Measurements from ENCODE around the gene TRABD2B.

Gene TRABD2B

DNA sequence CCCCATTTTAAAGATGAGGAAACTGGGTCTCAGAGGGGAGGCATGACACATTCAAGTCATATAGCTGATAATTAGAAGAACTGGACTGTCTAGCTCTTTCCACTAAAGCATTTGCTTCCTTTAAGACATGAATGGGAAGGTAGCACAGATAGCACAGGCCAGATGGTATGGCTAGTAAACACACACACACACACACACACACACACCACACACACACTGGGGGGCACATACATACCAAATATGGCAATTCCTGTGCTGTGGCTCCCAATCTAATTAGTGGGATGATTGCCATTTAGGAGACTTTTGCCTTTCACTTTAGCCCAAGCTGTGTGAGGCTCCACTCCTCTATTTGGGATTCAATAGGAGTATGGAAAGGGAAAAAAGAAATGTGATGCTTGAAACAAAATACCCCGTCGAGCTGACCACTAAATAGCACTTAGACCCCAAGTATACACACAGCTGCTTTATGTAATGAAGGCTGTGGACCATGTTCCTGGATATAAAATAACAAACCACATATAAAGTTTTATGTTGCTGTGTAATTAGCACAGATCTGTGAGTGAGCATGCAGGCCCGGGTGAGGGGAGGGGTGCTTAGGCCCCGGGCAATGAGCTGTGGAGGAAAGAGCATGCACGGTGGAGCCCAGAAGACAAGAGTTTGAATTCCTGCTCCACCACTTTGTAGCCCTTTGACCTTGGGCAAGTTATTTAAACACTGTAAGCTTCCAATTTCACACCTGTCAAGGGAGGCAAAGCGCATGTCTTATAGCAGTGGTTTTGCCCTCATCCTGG is 6.8 kb upstream of the TRABD2B start (continued):
- TF ChIP-seq, protein P1, sequence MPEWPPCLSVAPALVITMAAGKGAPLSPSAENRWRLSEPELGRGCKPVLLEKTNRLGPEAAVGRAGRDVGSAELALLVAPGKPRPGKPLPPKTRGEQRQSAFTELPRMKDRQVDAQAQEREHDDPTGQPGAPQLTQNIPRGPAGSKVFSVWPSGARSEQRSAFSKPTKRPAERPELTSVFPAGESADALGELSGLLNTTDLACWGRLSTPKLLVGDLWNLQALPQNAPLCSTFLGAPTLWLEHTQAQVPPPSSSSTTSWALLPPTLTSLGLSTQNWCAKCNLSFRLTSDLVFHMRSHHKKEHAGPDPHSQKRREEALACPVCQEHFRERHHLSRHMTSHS (tag by site-specific recombination; IDR thresholded peaks at IDR 0.05) = no peak
- TF ChIP-seq ZNF175 (tag by site-specific recombination; IDR thresholded peaks at IDR 0.05) (no peak), GLIS2 (tag by site-specific recombination; IDR thresholded peaks at IDR 0.05) (peak; percentile 29; the same call in 1 of the 2 replicates), ZNF776 (tag by site-specific recombination; IDR thresholded peaks at IDR 0.05; ENCODE audit: borderline replicate concordance) (no peak), PRDM1 (tag by site-specific recombination; IDR thresholded peaks at IDR 0.05) (no peak), ZBTB21 (tag by site-specific recombination; IDR thresholded peaks at IDR 0.05) (no peak), ZEB2 (tag by site-specific recombination; IDR thresholded peaks at IDR 0.05) (peak; percentile 45; the same call in 1 of the 2 replicates), ZNF211 (tag by site-specific recombination; IDR thresholded peaks at IDR 0.05; ENCODE audit: low read depth) (no peak), ZNF16 (tag by site-specific recombination; IDR thresholded peaks at IDR 0.05; ENCODE audit: low read depth) (no peak), ZBTB1 (tag by site-specific recombination; IDR thresholded peaks at IDR 0.05) (no peak), ZNF354C (tag by site-specific recombination; IDR thresholded peaks at IDR 0.05; ENCODE audit: borderline replicate concordance, low read depth) (no peak), ZNF23 (tag by site-specific recombination; IDR thresholded peaks at IDR 0.05; ENCODE audit: borderline replicate concordance) (no peak), ZNF792 (tag by site-specific recombination; IDR thresholded peaks at IDR 0.05) (no peak), SCRT1 (tag by site-specific recombination; IDR thresholded peaks at IDR 0.05; ENCODE audit: borderline replicate concordance) (no peak), ZBTB8A (tag by site-specific recombination; IDR thresholded peaks at IDR 0.05) (peak; percentile 70), ZNF596 (tag by site-specific recombination; IDR thresholded peaks at IDR 0.05) (no peak), HOXA7 (CRISPR knock-in tag; IDR thresholded peaks at IDR 0.05; ENCODE audit: borderline replicate concordance) (no peak), ZNF266 (tag by site-specific recombination; IDR thresholded peaks at IDR 0.05; ENCODE audit: low read depth) (peak; percentile 65; the same call in 1 of the 2 replicates), ZNF777 (tag by site-specific recombination; IDR thresholded peaks at IDR 0.05; ENCODE audit: borderline replicate concordance) (no peak), ZNF140 (tag by site-specific recombination; IDR thresholded peaks at IDR 0.05) (no peak), ZNF791 (tag by site-specific recombination; IDR thresholded peaks at IDR 0.05) (no peak), ZNF223 (tag by site-specific recombination; IDR thresholded peaks at IDR 0.05) (peak; percentile 85), ZNF514 (tag by site-specific recombination; IDR thresholded peaks at IDR 0.05) (no peak), GFI1B (tag by site-specific recombination; IDR thresholded peaks at IDR 0.05) (no peak), REPIN1 (tag by site-specific recombination; IDR thresholded peaks at IDR 0.05; ENCODE audit: low read depth) (no peak)
- TF ChIP-seq, protein P2, sequence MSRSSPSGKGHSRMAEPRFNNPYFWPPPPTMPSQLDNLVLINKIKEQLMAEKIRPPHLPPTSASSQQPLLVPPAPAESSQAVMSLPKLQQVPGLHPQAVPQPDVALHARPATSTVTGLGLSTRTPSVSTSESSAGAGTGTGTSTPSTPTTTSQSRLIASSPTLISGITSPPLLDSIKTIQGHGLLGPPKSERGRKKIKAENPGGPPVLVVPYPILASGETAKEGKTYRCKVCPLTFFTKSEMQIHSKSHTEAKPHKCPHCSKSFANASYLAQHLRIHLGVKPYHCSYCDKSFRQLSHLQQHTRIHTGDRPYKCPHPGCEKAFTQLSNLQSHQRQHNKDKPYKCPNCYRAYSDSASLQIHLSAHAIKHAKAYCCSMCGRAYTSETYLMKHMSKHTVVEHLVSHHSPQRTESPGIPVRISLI (tag by site-specific recombination; IDR thresholded peaks at IDR 0.05) = no peak
- TF ChIP-seq, protein P3, sequence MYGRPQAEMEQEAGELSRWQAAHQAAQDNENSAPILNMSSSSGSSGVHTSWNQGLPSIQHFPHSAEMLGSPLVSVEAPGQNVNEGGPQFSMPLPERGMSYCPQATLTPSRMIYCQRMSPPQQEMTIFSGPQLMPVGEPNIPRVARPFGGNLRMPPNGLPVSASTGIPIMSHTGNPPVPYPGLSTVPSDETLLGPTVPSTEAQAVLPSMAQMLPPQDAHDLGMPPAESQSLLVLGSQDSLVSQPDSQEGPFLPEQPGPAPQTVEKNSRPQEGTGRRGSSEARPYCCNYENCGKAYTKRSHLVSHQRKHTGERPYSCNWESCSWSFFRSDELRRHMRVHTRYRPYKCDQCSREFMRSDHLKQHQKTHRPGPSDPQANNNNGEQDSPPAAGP (tag by site-specific recombination; IDR thresholded peaks at IDR 0.05) = no peak
- TF ChIP-seq, protein P4, sequence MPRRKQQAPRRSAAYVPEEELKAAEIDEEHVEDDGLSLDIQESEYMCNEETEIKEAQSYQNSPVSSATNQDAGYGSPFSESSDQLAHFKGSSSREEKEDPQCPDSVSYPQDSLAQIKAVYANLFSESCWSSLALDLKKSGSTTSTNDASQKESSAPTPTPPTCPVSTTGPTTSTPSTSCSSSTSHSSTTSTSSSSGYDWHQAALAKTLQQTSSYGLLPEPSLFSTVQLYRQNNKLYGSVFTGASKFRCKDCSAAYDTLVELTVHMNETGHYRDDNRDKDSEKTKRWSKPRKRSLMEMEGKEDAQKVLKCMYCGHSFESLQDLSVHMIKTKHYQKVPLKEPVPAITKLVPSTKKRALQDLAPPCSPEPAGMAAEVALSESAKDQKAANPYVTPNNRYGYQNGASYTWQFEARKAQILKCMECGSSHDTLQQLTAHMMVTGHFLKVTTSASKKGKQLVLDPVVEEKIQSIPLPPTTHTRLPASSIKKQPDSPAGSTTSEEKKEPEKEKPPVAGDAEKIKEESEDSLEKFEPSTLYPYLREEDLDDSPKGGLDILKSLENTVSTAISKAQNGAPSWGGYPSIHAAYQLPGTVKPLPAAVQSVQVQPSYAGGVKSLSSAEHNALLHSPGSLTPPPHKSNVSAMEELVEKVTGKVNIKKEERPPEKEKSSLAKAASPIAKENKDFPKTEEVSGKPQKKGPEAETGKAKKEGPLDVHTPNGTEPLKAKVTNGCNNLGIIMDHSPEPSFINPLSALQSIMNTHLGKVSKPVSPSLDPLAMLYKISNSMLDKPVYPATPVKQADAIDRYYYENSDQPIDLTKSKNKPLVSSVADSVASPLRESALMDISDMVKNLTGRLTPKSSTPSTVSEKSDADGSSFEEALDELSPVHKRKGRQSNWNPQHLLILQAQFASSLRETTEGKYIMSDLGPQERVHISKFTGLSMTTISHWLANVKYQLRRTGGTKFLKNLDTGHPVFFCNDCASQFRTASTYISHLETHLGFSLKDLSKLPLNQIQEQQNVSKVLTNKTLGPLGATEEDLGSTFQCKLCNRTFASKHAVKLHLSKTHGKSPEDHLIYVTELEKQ (tag by site-specific recombination; IDR thresholded peaks at IDR 0.05; ENCODE audit: borderline replicate concordance) = peak; percentile 25; the same call in 1 of the 2 replicates
- TF ChIP-seq, protein P5, sequence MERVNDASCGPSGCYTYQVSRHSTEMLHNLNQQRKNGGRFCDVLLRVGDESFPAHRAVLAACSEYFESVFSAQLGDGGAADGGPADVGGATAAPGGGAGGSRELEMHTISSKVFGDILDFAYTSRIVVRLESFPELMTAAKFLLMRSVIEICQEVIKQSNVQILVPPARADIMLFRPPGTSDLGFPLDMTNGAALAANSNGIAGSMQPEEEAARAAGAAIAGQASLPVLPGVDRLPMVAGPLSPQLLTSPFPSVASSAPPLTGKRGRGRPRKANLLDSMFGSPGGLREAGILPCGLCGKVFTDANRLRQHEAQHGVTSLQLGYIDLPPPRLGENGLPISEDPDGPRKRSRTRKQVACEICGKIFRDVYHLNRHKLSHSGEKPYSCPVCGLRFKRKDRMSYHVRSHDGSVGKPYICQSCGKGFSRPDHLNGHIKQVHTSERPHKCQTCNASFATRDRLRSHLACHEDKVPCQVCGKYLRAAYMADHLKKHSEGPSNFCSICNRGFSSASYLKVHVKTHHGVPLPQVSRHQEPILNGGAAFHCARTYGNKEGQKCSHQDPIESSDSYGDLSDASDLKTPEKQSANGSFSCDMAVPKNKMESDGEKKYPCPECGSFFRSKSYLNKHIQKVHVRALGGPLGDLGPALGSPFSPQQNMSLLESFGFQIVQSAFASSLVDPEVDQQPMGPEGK (tag by site-specific recombination; IDR thresholded peaks at IDR 0.05) = no peak
- TF ChIP-seq, protein P6, sequence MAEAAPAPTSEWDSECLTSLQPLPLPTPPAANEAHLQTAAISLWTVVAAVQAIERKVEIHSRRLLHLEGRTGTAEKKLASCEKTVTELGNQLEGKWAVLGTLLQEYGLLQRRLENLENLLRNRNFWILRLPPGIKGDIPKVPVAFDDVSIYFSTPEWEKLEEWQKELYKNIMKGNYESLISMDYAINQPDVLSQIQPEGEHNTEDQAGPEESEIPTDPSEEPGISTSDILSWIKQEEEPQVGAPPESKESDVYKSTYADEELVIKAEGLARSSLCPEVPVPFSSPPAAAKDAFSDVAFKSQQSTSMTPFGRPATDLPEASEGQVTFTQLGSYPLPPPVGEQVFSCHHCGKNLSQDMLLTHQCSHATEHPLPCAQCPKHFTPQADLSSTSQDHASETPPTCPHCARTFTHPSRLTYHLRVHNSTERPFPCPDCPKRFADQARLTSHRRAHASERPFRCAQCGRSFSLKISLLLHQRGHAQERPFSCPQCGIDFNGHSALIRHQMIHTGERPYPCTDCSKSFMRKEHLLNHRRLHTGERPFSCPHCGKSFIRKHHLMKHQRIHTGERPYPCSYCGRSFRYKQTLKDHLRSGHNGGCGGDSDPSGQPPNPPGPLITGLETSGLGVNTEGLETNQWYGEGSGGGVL (tag by site-specific recombination; IDR thresholded peaks at IDR 0.05) = 0 out of 2 replicates have a peak, but pooled peaks have one; percentile 21
